ENCODE results near the gene CAPNS1. TPM values are rescaled to one million over a fixed set of nuclear protein-coding genes. Genes with fewer than 3 reads are reported as not detected.

The CAPNS1 gene
- total RNA-seq, 4 donors from 2014 or later = 211 to 284 (median 266) TPM

DNA sequence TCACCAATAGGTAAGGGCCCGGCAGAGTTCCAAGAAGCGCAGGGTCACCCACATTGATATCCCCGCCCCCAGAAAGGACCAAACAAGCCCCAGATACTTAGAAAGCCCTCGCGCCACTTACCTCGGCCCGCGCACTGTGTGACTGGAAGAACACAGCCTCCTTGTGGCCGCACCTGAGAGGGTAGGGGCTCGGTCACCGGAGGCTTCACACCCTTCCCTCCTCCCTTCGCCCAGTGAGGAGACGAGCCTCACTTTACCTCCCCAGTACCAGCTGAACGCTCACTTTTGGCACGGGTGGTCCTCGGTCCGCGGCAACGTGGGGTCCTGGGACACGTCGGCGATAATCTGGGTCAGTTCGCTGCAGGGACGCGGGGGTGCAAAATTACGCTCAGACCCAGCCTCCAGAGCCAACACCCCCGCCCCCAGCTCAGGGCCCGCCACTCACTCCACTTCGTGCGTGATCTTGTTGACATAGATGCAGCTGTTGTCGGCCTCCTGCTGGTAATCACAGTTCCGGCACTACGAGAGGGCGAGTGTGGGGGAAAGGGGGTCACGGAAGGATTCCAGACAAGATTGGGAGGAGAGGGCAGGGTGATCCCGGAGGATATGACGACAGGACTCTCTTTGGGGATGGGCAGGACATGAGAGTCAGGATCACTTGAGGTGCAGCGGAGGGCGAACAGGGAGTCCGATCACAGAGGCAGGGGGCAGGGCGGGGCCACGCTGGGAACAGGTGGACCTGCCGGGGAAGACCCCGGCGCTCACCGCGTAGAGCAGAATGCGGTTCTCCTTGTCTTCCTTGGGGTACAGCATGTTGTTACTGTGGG lies 25.8 kb upstream of the CAPNS1 start:
- Histone ChIP-seq H3K27ac (peak overlapping the region; percentile 93 to 96 (median 94)), H3K4me3 (peak overlapping the region; percentile 77 to 92 (median 86)), H3K36me3 (peaks cover 4 to 66% (median 9%) of the 10 kb centered on the region in 3 donors), H3K9me3 (no peaks in the 10 kb centered on the region), H3K27me3 (no peaks in the 10 kb centered on the region), H3K4me1 (peaks cover 22 to 37% (median 24%) of the 10 kb centered on the region in 3 donors)
- TF ChIP-seq, protein P1, sequence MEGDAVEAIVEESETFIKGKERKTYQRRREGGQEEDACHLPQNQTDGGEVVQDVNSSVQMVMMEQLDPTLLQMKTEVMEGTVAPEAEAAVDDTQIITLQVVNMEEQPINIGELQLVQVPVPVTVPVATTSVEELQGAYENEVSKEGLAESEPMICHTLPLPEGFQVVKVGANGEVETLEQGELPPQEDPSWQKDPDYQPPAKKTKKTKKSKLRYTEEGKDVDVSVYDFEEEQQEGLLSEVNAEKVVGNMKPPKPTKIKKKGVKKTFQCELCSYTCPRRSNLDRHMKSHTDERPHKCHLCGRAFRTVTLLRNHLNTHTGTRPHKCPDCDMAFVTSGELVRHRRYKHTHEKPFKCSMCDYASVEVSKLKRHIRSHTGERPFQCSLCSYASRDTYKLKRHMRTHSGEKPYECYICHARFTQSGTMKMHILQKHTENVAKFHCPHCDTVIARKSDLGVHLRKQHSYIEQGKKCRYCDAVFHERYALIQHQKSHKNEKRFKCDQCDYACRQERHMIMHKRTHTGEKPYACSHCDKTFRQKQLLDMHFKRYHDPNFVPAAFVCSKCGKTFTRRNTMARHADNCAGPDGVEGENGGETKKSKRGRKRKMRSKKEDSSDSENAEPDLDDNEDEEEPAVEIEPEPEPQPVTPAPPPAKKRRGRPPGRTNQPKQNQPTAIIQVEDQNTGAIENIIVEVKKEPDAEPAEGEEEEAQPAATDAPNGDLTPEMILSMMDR (IDR thresholded peaks at IDR 0.05) = peak in 3 of 6 experiments; percentile 6 to 37 (median 16)
- no peak for TF ChIP-seq POLR2A (IDR thresholded peaks at IDR 0.05)
- no peak for DNase-seq
- intact Hi-C loops (cut with DNase I) = loop anchor here (10.0 kb wide), 1 partner anchor 59 kb away; the partner anchor contains the start of genes THAP8 and WDR62
- WGBS, 2 donors = 4 to 7% methylated on average over 24 to 39 of the region's 48 CpGs

DNA sequence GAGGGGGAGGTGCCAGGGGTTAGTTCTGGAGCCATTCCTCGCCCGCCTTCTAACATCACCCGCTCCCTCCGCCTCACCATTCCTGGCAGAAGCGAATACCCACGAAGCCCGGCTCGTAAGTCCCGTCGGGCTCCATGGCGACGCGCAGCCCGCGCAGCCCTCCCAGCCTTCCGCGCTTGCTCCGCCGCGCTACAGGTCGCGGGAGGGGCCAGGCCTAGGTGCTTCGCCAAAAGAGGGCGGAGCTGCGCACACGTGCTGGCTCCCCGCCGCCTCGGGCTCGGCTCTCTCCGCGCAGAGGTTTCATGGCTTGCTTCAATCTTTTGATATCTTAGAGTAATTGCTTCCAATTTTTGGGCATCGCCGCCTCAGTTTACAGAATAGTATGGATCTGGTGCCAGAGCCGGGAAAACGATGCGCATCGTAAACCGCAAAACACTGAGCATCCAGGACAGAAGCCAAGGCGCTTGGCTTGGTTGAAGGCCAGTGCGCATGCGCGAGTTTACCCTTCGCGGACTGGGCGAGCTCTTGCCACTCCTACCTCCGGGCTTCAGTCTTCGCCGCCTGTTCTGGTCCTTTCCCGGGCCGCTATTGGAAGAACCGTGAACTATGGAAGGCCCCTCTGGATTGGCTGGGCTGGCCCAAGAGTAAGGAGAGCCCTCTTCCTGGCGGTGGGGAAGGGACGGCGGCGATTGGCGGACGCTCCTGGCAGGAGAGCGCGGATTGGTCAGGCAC lies 25.0 kb upstream of the CAPNS1 start, which contains the start of gene POLR2I:
POLR2I (minus strand) TSS at position 155 of the 732 bp plus-strand sequence; CDS start at position 136, 19 bp downstream.
- intact Hi-C loops (cut with DNase I) = loop anchor here (10.0 kb wide), 1 partner anchor 60 kb away; the partner anchor contains the start of genes THAP8 and WDR62
- Histone ChIP-seq H3K27ac (peak within 1 kb of the TSS; percentile 93 to 96 (median 94)), H3K27me3 (no peaks in the 10 kb centered on the region), H3K9me3 (no peaks in the 10 kb centered on the region), H3K36me3 (peaks cover 4 to 74% (median 9%) of the 10 kb centered on the region in 3 donors), H3K4me3 (peak within 1 kb of the TSS; percentile 77 to 92 (median 86)), H3K4me1 (peaks cover 22 to 37% (median 24%) of the 10 kb centered on the region in 3 donors)
- 0 to 1% methylated on average over 17 to 36 of the region's 60 CpGs for WGBS, 2 donors
- DNase-seq = peak; percentile 94
- peak in 3 of 4 donors; percentile 58 to 82 (median 74) for TF ChIP-seq POLR2A (IDR thresholded peaks at IDR 0.05)
- TF ChIP-seq, protein P1 (IDR thresholded peaks at IDR 0.05) = peak in 2 of 6 experiments; percentile 1 to 12

DNA sequence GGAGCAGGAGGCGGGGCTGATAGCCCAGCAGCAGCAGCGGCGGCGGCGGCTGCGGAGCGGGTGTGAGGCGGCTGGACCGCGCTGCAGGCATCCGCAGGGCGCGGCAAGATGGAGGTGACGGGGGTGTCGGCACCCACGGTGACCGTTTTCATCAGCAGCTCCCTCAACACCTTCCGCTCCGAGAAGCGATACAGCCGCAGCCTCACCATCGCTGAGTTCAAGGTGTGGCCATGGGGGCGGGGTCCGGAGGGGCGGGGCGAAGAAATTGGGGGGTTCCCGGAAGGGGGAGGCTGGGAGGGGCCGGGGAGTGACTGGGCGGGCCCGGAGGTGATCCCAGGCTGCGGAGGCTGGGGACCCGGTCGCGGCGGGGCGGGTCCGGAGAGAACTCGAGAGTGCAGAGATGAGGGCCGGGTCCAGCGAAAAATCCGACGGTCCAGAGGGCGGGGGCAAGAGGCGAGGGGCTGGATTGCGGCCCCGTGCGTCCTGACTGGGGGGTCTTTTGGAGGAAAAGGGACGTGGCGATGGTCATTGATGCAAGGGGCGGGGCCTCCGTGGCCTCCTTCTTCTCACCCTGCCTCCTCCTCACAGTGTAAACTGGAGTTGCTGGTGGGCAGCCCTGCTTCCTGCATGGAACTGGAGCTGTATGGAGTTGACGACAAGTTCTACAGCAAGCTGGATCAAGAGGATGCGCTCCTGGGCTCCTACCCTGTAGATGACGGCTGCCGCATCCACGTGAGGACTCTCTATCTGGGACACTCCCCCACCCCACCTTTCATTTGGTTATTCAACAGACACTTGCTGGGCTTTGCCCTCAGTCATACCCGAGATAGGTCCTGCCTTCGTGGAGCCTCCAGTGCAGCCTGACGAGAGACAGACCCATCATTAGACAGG lies 24.2 kb upstream of the CAPNS1 start, which contains the start of gene TBCB:
TBCB (plus strand) TSS at position 16 of the 891 bp plus-strand sequence; CDS start at position 109, 93 bp downstream.
- peaks cover 4 to 74% (median 17%) of the 10 kb centered on the region in 3 donors for H3K36me3 ChIP-seq
- H3K27ac ChIP-seq = peak within 1 kb of the TSS; percentile 93 to 96 (median 94)
- intact Hi-C loops (cut with DNase I) = loop anchor here (10.0 kb wide), 1 partner anchor 61 kb away; the partner anchor contains the start of genes THAP8 and WDR62
- peak; percentile 80 for DNase-seq
- TF ChIP-seq POLR2A (IDR thresholded peaks at IDR 0.05) = peak in 2 of 4 donors; percentile 59 to 71
- TF ChIP-seq, protein P1 (IDR thresholded peaks at IDR 0.05) = no peak
- peak within 1 kb of the TSS; percentile 77 to 92 (median 86) for H3K4me3 ChIP-seq
- no peaks in the 10 kb centered on the region for H3K27me3 ChIP-seq
- no peaks in the 10 kb centered on the region for H3K9me3 ChIP-seq
- peaks cover 22 to 37% (median 24%) of the 10 kb centered on the region in 3 donors for H3K4me1 ChIP-seq
- WGBS, 2 donors = 5 to 25% methylated on average over 6 to 23 of the region's 59 CpGs

DNA sequence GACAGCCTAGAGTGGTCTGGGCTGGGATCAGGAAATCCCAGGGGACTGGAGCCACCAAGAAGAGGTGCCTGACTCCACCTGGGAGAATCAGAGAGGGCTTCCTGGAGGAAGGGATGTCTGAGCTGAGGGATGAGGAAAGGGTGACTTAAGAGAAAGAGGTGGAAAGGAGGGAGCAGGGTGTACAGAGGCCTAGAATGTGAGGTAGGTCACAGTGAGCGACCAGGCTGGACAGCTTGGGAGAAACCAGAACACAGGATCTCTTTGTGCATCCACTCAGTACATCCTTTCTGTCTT lies 23.6 kb upstream of the CAPNS1 start:
- no peaks in the 10 kb centered on the region for H3K9me3 ChIP-seq
- H3K27me3 ChIP-seq = no peaks in the 10 kb centered on the region
- peaks cover 4 to 74% (median 20%) of the 10 kb centered on the region in 3 donors for H3K36me3 ChIP-seq
- TF ChIP-seq POLR2A (IDR thresholded peaks at IDR 0.05) = no peak
- TF ChIP-seq, protein P1 (IDR thresholded peaks at IDR 0.05) = no peak
- intact Hi-C loops (cut with DNase I) = loop anchor here (10.0 kb wide), 1 partner anchor 61 kb away; the partner anchor contains the start of genes THAP8 and WDR62
- H3K4me3 ChIP-seq = peak overlapping the region; percentile 77 to 92 (median 86)
- DNase-seq = no peak
- H3K27ac ChIP-seq = peak overlapping the region; percentile 93 to 96 (median 94)
- WGBS, 2 donors = 82 to 95% methylated on average over 1 of the region's 1 CpG
- H3K4me1 ChIP-seq = peaks cover 22 to 37% (median 24%) of the 10 kb centered on the region in 3 donors
